ENCODE results near the gene INPP4B.
A peak's percentile ranks its signal among the peaks of the same experiment; 100 is the strongest.
"Not testable (repeated sequence)": the region's sequence is repeated elsewhere in the genome, so short reads cannot be mapped to it uniquely, and the experiment has no call there.

The INPP4B gene

DNA sequence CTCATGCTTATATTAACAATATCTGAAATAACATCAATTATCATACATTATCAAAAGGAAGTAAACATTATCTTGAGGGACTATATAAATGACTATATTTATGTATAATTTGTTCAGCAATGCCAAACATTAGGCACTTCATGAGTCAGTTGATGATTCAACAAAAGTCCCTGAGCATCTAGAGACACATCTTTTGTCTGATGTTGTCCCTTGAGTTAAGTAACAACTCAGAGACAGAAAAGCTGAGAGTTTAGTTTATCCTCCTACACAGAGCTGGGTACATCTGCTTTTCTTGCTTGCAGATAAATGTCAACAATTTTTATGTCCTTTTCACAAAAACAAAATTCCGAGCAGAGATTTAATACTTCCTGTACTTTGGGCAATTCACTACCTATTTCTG, 311.1 kb downstream of the INPP4B start:
- DNase-seq: peak; percentile 58

GRCh38 chr4:142532054-142532453, 314.0 kb downstream of the INPP4B start:
- DNase-seq: no peak

GRCh38 chr4:142530728-142531127, 315.4 kb downstream of the INPP4B start:
- DNase-seq: no peak

DNA sequence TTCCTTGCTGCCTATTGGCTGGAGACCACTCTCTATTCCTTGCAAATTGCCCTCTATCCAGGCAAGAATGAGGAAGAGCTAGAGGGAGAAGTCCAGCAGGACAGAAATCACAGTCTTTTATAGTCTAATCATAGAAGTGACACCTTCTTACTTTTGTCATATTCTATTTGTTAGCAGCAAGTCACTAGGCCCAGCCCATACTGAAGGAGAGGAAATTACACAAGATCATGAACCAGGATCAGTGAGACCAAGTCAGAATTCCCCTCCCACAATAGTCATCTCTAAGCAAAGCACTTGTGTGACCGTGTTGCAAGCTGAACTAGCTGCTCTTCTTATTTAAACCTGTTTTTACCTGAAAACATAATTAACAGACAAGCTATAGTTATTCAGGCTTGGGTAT, 317.7 kb downstream of the INPP4B start:
- no peak for DNase-seq

DNA sequence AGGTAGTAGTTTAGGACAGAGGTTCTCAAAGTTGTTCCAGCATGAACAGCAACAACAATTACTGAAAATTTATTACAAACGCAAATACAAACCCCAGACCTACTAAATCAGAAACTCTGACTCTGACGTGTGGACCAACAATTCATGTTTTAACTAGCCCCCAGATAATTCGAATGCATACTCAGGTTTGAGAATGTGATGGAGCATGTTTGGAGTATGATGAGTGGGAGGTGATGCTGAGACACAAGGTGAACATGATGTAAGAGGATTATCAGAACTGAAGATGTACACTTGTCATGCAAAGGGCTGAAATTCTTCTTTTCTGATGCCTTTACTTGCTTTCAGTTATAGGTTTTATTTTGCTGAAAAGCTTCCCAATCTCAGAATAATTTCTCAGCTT, 323.0 kb downstream of the INPP4B start:
- DNase-seq: no peak

- DNase-seq: peak; percentile 29
These were observed 326.8 kb downstream of the INPP4B start for GRCh38 chr4:142519342-142519741.

GRCh38 chr4:142516686-142517526, 329.2 kb downstream of the INPP4B start:
- peak; percentile 70 for DNase-seq

DNA sequence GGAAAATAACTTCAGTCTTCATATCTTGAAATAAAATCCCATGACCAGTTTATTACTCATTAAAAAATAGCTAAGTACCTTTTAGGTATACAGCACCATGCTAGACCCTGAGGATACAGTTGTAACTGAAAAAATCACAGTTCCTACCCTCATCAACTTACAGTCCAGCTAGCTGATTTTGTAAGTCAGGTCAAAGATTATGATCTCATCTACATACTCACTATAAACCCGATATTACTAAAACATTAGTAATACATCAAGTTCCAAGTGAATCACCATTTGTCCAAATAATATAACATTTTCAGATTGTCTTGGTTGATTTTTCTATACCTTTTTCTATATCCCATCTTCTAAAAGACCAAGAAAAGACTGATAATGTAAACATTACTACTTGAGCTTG, 333.9 kb downstream of the INPP4B start:
- peak; percentile 47 for DNase-seq

DNA sequence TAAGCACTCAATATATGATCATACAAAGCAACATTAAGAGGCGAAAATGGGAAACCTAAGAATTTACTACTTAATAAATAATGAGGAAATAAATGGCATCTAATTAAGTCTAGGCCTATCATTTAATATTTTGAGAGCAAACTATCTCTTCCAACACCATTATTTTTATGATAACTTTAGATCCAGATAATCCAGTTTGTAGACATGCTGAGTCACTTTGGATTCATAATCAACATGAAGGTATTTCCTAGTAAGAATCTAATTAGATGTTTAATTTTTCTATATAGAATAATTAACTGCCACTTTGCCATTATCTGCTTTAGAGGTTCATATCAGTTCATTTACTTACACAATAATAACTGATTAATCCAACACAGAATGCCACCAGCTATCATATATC, 336.2 kb downstream of the INPP4B start:
- no peak for DNase-seq

DNA sequence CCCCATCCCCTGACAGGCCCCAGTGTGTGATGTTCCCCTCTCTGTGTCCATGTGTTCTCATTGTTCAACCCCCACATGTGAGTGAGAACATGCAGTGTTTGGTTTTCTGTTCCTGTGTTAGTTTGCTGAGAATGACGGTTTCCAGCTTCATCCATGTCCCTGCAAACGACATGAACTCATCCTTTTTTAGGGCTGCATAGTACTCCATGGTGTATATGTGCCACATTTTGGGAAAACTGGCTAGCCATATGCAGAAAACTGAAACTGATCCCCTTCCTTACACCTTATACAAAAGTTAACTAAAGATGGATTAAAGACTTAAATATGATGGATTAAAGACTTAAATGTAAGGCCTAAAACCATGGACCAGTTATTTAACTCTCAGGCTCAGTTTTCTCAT, 336.7 kb downstream of the INPP4B start:
- not testable (repeated sequence) for DNase-seq

DNA sequence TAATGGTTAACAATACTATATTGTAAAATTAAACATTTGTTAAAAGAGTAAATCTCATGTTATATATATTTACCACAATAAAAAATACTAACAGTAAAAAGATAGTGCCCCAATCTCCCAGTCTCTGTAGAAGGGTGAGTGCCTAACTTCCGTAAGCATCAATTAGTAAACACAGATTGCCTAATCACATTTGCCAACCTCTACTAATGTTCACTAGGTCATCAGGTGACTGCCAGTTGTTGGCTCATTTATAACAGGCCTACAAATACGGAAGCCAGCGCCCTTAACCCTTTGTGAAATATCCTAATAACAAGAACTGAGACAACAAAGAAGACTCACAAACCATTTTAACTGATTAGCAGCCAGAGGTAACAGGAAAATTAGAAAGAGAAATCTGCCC, 345.1 kb downstream of the INPP4B start:
- no peak for DNase-seq

GRCh38 chr4:142497606-142498005, 348.5 kb downstream of the INPP4B start:
- DNase-seq: no peak

DNA sequence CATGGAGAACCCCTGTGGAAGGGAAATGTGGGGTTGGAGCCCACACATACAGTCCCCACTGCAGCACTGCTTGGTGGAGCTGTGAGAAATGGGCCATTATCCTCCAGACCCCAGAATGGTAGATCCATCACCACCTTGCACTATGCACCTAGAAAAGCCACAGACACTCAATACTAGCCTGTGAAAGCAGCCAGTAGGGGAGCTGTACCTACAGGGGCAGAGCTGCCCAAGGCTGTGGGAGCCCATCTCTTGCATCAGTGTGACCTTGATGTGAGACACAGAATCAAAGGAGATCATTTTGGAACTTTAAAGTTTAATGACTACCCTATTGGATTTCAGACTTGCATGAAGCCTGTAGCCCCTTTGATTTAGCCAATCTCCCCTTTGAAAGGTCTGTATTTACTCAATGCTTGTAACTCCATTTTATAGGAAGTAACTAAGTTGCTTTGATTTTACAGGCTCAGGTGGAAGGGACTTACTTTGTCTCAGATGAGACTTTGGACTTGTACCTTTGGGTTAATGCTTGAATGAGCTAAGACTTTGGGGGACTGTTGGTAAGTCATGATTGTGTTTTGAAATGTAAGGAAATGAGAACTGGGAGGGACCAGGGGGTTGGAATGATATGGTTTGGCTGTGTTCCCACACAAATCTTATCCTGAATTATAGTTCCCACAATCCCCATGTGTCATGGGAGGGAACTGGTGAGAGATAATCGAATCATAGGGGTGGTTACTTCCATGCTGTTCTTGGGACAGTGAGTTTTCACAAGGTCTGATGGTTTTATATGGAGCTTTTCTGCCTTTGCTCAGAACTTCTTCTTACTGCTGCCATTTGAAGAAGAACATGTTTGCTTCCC, 352.6 kb downstream of the INPP4B start:
- DNase-seq: peak; percentile 7

DNA sequence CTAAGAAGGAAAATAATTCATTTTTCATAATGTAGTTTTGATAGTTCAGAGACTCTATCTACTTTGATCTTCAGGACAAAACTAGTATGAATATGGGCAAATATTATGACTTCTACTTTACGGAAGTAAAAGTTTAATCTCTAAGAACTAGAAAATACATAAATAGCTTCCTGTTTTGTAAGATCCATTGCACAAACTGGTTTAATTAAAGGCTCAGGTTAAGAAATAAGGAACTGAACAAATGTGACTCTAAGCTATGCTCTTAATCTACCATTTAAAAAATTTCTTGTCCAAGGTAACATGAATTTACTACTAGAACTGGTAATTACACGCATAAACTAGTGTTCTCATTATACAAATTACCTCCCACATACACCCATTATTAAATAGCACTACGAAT, 360.6 kb downstream of the INPP4B start:
- no peak for DNase-seq

DNA sequence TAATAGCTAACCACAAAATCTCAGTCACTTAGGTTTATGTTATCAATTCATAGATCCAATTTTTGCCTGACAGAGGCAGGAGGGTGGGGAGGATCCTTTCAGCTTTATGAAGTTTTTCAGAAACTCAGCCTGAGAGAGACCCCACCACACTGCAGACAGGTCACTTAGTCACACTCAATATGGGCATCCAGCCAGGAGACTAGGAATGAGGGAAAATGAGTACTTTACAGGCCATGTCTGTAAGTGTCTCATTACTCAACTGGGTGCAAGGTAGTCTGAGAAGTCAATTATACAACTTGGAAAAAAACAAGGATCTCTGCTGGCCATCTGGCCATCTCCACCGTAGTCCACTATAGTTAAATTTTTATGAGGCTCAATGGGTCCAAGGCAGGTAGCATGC, 365.9 kb downstream of the INPP4B start:
- DNase-seq: peak; percentile 47

DNA sequence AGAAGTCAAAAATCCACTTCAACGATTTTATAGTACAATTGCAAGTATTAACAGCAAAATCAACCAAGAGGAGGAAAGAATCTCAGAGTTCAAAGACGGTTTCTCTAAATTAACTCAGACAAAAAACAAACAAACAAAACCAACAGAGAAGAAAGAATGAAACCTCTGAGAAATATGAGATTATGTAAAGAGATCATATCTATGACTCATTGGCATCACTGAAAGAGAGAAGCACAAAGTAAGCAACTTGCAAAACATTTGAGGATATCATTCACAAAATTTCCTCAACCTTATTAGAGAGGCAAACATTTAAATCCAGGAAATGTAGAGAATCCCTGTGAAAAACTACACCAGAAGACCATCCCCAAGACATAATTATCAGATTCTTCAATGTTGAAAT, 370.4 kb downstream of the INPP4B start:
- DNase-seq: peak; percentile 28

DNA sequence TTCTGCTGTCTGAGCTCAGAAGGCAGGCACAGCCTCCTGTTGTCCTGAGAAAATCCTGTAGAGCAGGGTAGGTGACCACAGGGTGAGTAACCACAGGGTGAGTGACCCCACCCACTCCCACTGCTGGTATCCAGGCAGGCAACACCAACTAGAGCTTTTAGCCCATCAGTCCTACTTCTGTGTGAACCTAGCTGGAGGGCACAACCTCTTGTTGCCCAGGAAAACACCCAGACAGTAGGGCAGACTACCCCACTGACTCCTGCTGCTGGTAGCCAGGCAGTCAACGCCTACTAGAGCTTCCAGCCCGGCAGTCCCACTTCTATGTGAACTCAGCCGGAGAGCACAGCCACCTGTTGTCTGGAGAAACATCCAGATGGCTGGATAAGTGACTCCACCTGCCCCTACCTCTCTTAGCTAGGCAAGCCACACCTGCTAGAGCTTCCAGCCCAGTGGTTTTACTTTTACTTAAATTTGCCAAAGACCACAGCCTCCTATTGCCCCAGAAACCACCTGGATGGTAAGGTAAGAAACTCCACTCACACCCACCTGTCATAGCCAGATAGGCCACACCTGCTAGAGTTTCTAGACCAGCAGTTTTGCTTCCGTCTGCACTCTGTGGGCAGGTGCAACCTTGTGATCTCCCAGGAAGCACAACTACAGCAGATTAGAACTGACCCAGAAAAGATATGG, 371.6 kb downstream of the INPP4B start:
- DNase-seq: peak; percentile 21

DNA sequence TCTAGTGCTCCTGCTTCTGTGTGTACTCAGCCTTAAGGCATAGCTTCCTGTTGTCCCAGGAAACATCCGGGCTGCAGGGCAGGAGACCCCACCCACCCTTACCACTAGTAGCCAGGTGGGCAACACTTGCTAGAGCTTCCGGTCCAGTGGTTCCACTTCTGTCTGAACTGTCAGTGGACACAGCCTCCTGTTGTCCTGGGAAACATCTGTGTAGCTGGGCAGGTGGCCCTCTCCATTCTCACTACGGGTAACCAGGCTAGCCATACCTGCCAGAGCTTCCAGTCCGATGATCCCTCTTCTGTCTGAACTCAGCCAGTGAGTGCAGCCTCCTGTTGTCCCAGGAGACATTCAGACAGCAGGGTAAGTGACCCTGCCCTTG, 372.2 kb downstream of the INPP4B start:
- DNase-seq: no peak

DNA sequence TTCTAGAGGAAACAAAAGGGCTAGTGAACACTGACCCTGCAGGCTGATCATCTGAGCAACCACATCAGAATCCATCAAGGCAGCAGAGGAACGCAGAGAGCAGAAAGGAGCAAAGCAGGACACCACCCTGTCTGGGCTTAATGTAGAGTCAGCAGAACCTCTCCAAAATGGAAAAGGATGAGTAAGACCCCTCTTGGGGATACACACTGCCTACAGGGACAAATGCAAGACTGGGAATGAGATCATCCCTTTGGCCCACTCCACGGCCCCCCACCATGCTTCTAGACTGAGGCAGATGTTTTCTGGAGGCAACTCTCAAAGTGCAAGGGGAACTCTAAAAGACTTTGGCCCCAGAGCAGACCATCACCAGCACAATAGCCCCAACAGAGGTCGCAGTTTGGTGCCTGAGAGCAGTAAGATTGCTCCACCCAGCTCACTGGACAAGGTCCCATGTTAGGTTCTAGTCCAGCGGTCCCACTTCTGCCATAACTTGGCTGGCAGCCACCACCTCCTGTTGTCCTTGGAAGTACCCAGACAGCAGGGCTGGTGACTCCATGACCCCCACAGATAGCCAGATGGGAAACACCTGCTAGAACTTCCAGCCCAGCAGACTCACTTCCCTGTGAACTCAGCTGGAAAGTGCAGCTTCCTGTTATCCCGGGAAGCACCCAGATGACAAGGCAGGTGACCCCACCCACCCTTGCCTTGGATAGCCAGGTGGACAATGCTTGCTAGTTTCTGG, 372.7 kb downstream of the INPP4B start:
- DNase-seq: no peak

DNA sequence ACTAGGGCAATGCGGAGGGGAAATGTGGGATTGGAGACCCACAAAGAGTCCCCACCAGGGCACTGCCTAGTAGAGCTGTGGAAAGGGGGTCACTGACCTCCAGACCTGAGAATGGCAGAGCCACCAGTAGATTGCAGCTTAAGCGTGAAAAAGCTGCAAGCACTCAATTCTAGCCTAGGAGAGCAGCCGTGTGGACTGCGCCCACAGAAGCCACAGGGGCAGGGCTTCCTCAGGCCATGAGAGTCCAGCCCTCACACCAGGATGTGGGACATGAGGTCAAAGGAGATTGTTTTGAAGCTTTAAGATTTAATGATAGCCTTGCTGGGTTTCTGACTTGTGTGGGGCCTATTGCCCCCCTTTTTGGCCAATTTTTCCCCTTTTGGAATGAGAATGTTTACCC, 379.0 kb downstream of the INPP4B start:
- no peak for DNase-seq

GRCh38 chr4:142465526-142465925, 380.6 kb downstream of the INPP4B start:
- no peak for DNase-seq

GRCh38 chr4:142463206-142463605, 382.9 kb downstream of the INPP4B start:
- no peak for DNase-seq
